ENCODE data around the gene ZSWIM8.
A peak's percentile ranks its signal among the peaks of the same experiment; 100 is the strongest.
"Not testable (repeated sequence)": the region's sequence is repeated elsewhere in the genome, so short reads cannot be mapped to it uniquely, and the experiment has no call there.

Gene ZSWIM8

DNA sequence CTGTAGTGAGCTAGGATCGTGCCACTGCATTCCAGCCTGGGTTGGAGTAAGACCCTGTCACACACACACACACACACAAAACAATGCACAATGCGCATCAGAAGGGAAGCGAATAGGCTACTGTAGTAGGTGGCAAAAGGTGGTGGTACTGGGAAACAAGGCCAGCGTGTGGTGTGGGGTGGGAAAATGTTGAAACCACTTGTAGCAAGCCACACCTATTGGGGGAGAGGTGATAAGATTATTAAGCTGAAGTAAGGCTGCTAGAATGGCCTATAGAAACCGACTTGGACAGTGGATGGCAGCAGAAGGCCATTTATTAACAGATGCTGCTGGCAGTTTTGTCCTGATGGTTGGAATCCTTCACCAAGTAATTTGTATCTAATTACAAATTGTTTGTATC, 10.8 kb upstream of the ZSWIM8 start:
- DNase-seq: peak; percentile 24

DNA sequence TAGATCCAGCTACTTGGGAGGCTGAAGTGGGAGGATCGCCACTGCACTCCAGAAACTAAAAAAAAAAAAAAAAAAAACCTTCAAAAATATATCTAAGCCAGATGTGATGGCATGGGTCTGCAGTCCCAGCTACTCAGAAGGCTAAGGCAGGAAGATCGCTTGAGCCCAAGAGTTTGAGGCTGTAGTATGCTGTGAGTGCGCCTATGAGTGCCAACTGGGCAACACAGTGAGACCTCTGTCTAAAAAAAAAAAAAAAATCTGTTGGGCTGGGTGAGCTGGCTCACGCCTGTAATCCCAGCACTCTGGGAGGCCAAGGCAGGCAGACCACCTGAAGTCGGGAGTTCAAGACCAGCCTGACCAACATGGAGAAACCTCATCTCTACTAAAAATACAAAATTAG, 6.4 kb upstream of the ZSWIM8 start:
- no peak for DNase-seq

DNA sequence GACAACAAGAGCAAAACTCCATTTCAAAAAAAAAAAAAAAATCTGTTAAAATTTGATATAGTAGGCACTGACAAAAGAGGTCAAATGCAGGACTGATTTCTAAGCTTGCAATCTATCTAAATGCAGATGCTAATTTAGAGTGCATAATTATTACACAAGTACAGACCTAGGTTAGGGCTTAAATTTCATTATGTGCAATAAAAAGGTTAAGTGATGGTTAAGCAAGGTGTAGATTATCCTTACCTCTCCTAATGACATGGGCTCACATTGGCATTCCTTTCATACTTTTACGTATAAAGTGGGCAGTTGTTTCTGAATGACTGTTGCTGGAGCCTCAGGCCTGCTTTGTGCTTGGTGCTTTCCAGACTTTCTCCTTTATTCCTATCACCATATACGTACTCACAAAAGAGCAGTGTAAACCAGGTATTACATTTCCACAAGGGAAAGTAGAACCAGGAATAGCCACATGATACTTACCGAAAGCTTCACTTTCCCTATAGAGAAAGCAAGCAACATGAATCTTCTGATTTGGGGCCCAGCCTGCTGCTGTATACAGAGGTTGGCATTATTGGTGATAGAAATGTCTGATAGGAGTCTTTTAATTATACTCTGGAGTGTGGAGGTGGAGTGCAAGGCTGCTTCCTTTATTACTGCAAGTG, 5.7 kb upstream of the ZSWIM8 start:
- DNase-seq: peak; percentile 21

DNA sequence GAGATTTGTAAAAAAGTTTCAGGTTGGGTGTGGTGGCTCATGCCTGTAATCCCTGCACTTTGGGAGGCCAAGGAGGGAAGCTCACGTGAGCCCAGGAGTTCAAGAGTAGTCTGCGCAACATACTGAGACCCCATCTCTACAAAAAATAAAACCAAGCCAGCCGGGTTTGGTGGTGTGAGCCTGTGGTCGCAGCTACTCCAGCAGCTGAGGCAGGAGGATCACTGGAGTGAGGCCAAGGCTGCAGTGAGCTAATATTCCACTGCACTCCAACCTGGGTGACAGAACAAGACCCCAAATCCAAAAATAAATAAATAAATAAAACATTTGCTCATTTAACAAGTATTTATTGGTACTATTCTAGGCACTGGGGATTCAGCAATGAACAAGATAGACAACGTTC, 5.1 kb upstream of the ZSWIM8 start:
- no peak for DNase-seq

DNA sequence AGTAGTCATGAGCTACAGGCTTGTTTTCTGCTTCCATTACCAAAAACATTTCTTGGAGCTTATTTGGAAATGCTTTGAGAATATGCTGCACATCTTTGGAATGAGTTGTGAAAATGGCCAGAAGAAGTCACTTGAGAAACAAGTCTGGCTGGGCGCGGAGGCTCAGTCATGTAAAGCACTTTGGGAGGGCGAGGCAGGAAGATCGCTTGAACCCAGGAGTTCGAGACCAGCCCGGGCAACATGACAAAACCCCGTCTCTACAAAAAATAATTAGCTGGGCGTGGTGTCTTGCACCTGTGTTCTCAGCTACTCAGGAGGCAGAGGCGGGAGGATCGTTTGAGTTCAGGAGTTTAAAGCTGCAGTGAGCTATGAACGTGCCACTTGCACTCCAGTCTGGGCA, 4.4 kb upstream of the ZSWIM8 start:
- peak; percentile 20 for DNase-seq

DNA sequence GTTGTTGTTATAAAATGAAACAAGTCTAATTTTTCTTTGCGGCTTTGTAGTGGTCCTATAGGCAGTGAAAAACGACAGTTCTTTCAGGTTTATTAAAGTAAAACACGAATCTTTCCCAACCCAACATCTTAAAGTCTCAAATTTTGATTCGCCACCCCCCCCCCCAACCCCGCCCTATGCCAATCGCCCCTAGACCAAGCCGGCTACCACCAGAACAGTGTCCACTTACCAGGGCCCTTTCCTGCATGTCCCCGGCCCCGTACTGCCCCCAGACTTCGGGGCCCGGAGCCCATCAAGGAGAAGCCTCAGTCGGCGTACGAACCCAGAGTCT, 3.9 kb upstream of the ZSWIM8 start:
- DNase-seq: no peak

DNA sequence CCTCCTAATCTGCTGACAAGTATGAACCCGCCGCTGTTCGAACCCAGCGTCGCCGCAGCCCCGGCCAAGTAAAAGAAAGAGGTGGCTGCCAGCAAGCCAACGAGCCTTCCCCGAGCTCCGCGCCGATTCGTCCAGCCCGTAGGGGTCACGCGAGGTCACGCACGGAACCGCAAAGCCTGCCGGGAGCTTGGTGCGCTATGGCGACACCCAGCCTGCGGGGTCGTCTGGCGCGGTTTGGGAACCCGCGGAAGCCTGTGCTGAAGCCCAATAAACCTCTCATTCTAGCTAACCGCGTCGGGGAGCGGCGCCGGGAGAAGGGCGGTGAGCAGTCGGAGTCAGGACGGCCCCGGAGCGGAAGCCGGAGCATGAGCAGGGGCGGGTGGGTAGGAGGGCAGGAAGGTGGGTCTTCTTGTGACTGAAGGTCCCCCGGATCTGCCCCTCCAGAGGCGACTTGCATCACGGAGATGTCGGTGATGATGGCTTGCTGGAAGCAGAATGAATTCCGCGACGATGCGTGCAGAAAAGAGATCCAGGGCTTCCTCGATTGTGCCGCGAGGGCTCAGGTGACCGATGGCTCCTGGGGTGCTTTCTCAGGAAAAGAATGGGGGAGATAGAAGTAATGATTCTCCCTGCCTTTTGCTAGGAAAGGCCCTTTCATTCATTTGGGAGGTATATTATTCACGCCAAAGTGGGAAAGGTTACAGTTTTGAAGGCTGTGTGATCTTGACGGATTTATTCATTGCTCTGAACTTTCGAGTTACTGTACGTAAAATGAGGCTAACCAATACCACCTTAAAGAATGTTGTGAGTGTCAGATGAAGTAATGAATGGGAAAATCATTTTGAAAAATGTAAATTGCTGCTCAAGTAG, 3.3 kb upstream of the ZSWIM8 start, which contains the start of gene CHCHD1:
CHCHD1 (plus strand) TSS at position 170 of the 870 bp plus-strand sequence; CDS start at position 198, 28 bp downstream.
- DNase-seq: peak; percentile 95

DNA sequence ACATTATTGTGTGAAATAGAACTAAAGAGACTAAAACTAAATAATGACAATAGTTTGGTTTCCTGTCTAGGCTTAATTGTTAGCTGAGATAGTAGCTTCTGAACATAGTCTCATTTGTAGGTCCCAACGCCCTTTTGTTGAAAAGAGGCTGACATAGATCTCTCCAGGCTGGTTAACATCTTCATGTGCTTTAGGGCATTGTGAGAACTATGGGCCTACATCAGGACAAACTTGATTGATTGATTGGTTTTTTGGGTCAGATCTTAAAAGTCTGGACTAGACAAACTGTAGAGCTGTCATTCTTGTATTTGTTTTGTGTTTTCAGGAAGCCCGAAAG, 2.7 kb upstream of the ZSWIM8 start:
- DNase-seq: no peak

DNA sequence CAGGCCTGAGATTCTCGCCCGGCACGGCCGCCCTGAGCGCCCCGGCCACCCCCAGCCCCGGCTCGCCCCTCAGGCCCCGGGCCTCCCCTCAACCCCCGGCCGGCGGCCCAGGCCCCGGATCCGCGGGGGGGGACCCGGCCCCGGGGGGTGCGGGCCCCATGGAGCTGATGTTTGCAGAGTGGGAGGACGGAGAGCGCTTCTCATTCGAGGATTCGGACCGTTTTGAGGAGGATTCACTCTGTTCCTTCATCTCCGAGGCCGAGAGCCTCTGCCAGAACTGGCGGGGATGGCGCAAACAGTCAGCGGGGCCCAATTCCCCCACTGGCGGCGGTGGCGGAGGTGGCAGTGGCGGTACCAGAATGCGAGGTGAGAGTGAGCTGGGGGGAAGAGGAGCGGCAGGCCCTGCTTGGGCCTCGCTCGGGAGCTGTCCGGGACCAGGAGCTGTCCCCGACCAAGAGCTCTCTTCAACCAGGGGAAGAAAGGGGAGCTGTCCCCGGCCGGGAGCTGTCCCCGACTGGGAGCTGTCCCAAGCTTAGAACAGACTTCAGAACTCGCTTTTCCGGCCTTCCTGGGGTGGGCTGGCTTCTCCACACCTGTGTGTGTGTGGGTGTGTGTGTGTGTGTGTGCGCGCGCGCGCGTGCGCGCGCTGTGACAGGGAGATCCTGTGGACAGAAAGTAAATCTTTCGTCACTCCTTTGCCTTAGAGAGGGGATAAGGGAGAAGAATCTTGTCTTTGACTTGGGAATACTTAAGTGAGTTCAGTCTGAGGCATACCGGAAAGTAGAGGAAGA, 510 bp downstream of the ZSWIM8 start:
- peak; percentile 60 for DNase-seq

DNA sequence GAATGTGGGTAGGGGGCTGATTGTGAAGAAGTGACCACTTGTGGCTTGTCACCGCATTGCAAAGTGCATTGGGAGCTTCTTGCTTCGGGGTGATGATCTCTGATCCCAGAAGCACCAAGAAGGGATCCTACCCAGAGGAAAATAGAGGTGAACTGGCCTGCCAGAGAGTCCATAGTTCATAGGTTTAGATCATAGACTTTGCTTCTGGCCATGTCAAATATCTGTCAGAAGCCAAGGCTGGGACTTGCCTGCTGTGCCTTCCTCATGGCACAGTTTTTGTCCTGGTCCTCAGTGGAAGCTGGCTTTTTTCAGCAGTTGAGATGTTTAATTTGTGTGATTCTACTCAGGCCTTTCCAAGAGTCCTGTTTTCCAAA, 1.1 kb downstream of the ZSWIM8 start:
- DNase-seq: no peak

DNA sequence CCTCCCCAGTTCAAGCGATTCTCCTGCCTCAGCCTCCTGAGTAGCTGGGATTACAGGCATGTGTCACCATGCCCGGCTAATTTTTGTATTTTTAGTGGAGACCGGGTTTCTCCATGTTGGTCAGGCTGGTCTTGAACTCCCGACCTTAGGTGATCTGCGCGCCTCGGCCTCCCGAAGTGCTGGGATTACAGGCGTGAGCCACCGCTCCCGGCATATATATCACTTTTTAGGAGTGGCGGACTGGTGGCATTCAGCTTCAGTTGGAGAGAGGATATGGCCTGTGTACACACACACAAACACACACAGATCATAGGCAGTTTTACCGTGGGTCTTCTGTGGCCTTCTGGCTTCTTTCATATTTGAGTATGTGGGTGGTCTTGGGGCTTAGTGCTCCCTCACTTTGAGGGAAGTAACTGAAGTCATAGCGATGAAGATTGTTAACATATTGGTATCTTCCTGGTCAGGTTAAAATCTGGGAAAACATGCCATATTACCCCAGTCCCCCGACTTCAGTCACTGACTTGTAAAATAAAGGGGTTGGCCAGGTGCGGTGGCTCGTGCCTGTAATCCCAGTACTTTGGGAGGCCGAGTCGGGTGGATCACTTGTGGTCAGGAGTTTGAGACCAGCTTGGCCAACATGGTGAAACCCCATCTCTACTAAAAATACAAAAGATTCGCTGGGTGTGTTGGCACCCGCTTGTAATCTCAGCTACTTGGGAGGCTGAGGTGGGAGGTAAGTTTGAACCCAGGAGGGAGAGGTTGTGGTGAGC, 1.8 kb downstream of the ZSWIM8 start:
- not testable (repeated sequence) for DNase-seq

DNA sequence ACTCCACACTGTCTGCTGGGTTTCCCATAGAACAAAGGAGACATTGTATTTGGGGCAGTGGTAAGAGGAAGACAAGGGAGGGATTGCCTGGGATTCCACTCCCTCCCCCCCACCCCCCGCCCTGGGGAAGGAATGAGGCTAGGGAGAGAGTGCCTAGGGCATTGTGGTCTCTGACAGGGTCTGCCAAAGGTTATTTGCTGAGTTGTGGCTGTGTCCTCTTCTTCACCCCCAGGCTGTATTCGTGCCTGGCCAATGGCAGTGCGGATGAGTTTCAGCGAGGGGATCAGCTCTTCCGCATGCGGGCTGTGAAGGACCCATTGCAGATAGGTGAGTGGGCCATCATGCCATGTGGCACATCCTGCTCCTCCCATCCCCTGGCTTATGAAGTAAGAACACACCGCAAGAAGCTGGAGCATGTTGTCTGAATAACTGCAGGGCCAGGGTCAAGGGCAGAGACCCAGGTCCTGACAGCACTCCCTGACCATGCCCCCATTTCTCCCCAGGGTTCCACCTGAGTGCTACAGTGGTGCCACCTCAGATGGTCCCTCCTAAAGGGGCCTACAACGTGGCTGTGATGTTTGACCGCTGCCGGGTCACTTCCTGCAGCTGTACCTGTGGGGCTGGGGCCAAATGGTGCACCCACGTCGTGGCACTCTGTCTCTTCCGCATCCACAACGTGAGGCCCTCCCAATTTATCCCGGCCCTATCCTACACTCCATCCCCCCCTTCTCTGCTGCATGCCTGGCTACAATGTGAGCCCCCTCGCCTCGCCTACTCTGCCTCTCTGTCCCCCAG, 3.7 kb downstream of the ZSWIM8 start:
- no peak for DNase-seq

DNA sequence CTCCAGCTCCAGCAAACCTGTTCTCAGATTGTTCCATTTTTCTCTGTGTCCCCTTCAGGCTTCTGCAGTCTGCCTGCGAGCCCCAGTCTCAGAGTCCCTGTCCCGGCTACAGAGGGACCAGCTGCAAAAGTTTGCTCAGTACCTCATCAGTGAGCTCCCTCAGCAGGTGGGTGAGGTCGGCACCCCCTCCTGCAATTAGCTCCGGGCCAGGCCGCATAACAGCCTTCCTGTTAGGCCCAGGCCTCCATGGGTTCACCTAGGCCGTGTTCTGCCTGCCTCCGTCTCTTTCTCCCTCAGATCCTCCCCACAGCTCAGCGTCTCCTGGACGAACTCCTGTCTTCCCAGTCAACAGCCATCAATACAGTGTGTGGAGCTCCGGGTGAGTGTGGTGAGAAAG, 4.3 kb downstream of the ZSWIM8 start:
- DNase-seq: no peak

DNA sequence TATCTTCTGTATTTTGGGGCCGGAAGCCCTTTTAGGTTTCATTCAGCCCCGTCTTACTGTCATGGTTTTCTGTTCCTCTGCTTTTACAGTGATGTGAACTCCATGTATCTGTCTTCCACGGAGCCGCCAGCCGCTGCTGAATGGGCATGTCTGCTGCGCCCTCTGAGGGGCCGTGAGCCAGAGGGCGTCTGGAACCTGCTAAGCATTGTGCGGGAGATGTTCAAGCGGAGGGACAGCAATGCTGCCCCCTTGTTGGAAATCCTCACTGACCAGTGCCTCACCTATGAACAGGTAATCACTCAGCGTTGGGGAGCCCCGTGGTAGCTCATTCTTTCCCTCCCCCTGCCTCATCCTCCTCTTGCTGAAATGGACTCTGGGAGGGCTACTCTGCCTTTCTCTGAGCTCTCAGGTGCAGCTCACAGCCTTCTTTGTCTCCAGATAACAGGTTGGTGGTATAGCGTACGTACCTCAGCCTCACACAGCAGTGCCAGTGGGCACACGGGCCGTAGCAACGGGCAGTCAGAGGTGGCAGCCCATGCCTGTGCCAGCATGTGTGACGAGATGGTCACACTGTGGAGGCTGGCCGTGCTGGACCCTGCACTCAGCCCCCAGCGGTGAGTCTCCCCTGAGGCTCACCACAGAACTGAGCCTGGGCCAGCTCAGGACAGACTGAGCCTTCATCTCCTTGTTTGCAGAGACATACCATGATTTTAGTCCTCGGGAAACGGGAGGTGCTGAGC, 5.7 kb downstream of the ZSWIM8 start:
- DNase-seq: no peak

DNA sequence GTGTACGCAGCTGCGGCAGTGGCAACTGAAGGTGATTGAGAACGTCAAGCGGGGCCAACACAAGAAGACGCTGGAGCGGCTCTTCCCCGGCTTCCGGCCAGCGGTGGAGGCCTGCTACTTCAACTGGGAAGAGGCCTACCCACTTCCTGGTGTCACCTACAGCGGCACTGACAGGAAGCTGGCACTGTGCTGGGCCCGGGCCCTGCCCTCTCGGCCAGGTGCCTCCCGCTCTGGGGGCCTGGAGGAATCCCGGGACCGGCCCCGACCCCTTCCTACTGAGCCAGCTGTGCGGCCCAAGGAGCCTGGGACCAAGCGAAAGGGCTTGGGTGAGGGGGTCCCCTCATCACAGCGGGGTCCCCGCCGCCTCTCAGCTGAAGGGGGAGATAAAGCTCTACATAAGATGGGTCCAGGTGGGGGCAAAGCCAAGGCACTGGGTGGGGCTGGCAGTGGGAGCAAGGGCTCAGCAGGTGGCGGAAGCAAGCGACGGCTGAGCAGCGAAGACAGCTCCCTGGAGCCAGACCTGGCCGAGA, 6.5 kb downstream of the ZSWIM8 start:
- DNase-seq: no peak

DNA sequence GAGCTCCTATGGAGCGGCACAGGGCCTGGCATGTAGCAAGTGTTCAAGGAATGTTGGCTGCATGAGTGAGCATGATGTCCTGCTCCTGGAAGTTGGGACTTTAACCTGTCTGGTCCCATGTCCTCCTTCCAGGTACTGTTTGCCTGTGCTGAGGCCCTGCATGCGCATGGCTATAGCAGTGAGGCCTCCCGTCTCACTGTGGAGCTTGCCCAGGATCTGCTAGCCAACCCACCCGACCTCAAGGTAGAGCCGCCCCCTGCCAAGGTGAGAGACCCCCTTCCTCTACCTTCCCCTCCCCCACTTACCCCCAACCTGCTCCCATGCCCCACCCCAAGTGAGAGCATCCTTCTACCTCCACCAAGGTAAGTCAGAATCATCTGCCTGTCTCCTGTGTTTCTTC, 8.1 kb downstream of the ZSWIM8 start:
- no peak for DNase-seq

DNA sequence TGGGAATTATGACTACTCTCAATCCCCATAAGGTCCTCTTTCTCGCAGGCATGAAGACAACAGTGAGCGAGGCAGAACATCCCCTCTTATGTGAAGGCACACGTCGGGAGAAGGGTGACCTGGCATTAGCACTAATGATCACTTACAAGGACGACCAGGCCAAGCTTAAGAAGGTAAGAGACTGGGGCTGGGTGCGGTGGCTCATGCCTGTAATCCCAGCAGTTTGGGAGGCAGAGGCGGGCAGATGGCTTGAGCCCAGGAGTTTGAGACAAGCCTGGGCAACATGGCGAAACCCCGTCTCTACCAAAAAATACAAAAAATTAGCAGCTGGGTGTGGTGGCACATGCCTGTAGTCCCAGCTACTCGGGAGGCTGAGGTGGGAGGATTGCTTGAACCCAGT, 10.1 kb downstream of the ZSWIM8 start:
- not testable (repeated sequence) for DNase-seq

DNA sequence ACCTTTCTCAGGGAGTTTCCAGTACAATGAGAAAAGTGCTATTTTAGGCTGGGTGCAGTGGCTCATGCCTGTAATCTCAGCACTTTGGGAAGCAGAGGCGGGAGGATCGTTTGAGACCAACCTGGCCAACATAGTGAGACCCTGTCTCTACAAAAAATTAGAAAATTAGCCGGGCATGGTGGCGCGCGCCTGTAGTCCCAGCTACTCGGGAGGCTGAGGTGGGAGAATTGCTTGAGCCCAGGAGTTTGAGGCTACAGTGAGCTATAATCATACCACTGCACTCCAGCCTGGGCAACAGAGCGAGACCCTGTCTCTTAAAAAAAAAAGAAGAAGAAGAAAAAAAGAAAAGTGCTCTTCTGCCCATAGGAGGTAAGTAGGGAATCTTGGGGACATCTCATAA, 10.6 kb downstream of the ZSWIM8 start:
- not testable (repeated sequence) for DNase-seq

DNA sequence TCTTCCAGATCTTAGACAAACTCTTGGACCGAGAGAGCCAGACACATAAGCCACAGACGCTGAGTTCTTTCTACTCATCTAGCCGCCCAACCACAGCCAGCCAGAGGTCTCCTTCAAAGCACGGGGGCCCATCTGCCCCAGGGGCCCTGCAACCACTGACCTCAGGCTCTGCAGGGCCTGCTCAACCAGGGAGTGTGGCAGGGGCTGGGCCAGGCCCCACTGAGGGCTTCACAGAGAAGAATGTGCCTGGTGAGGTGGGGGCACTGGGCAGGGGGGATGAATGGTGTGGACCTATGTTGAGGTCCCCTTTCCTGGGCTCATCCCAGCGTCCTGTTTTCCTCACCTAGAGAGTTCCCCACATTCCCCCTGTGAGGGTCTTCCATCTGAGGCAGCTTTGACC, 11.4 kb downstream of the ZSWIM8 start:
- DNase-seq: no peak

DNA sequence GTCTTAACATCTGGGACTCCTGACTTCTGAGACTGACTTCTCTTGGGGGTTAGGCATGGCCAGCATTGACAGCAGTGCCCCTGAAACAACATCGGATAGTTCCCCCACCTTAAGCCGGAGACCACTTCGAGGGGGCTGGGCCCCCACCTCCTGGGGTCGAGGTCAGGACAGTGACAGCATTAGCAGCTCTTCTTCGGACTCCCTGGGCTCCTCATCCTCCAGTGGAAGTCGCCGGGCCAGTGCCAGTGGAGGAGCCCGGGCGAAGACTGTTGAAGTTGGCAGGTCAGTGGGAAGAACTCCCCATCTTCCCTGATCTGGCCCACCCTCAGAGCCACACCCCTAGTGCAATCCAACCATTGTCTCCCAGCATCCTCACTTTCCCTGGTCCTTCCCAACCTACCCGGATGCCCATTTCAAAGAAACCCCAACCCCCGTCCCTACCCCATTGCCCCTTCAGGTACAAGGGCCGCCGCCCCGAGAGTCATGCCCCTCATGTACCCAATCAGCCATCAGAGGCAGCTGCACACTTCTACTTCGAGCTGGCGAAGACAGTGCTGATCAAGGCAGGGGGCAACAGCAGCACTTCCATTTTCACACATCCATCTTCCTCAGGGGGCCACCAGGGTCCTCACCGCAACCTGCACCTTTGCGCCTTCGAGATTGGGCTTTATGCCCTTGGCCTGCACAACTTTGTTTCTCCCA, 12.1 kb downstream of the ZSWIM8 start:
- DNase-seq: no peak

DNA sequence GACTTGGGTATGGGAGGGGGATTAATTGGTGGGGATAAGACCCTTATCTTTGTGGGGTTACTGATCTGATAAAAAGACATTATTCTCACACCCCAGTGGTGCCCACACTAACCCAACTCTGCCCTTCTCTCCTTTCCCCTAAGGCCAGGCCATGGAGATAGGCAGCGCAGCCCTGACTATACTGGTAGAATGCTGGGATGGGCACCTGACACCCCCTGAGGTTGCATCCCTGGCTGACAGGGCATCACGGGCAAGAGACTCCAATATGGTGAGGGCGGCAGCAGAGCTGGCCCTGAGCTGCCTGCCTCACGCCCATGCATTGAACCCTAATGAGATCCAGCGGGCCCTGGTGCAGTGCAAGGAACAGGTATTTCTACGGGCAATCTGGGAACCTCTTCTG, 12.7 kb downstream of the ZSWIM8 start:
- no peak for DNase-seq

Data from activated CD4-positive, alpha-beta T cell treated with anti-CD3 and anti-CD28 coated beads, Interleukin-10, Interleukin-2, amounts not matched to agents 100 ng/mL and 50 ng/mL, durations not matched to agents 16 hours and 8 hours (primary cell).